ENCODE measurements around the gene LLCFC1.

Gene LLCFC1

GRCh38 chr7:142897691-142898090 lies 41.6 kb upstream of the LLCFC1 start:
- no peak overlapping the region for H3K9ac ChIP-seq (ENCODE audit: low read length in 5 of 5)
- peaks cover 2 to 8% (median 3%) of the 10 kb centered on the region in 5 donors for H3K27me3 ChIP-seq (ENCODE audit: control insufficient read depth in 5 of 5, insufficient read depth in 4 of 5, low read length in 5 of 5)
- H3K4me3 ChIP-seq (ENCODE audit: low read depth in 1 of 5, low read length in 5 of 5) = no peak overlapping the region
- no peak overlapping the region for H3K27ac ChIP-seq (ENCODE audit: low read depth, low read length)
- H3K9me3 ChIP-seq (ENCODE audit: control insufficient read depth in 5 of 5, low read length in 5 of 5) = no peaks in the 10 kb centered on the region
- H3K4me1 ChIP-seq (ENCODE audit: control insufficient read depth in 5 of 5, insufficient read depth in 5 of 5, low read length in 5 of 5) = no peaks in the 10 kb centered on the region
- no peaks in the 10 kb centered on the region for H3K36me3 ChIP-seq (ENCODE audit: control insufficient read depth in 5 of 5, insufficient read depth in 5 of 5, low read length in 5 of 5)

GRCh38 chr7:142898377-142899170 lies 40.7 kb upstream of the LLCFC1 start:
- Histone ChIP-seq H3K27me3 (ENCODE audit: control insufficient read depth in 5 of 5, insufficient read depth in 4 of 5, low read length in 5 of 5) (peaks cover 2 to 8% (median 3%) of the 10 kb centered on the region in 5 donors), H3K9me3 (ENCODE audit: control insufficient read depth in 5 of 5, low read length in 5 of 5) (no peaks in the 10 kb centered on the region), H3K4me3 (ENCODE audit: low read depth in 1 of 5, low read length in 5 of 5) (no peak overlapping the region), H3K9ac (ENCODE audit: low read length in 5 of 5) (no peak overlapping the region), H3K36me3 (ENCODE audit: control insufficient read depth in 5 of 5, insufficient read depth in 5 of 5, low read length in 5 of 5) (no peaks in the 10 kb centered on the region), H3K27ac (ENCODE audit: low read depth, low read length) (no peak overlapping the region), H3K4me1 (ENCODE audit: control insufficient read depth in 5 of 5, insufficient read depth in 5 of 5, low read length in 5 of 5) (no peaks in the 10 kb centered on the region)

- Histone ChIP-seq H3K9ac (ENCODE audit: low read length in 5 of 5) (no peak overlapping the region), H3K36me3 (ENCODE audit: control insufficient read depth in 5 of 5, insufficient read depth in 5 of 5, low read length in 5 of 5) (no peaks in the 10 kb centered on the region), H3K4me3 (ENCODE audit: low read depth in 1 of 5, low read length in 5 of 5) (no peak overlapping the region), H3K4me1 (ENCODE audit: control insufficient read depth in 5 of 5, insufficient read depth in 5 of 5, low read length in 5 of 5) (no peaks in the 10 kb centered on the region), H3K9me3 (ENCODE audit: control insufficient read depth in 5 of 5, low read length in 5 of 5) (peaks cover 0 to 5% (median 0%) of the 10 kb centered on the region in 5 donors), H3K27me3 (ENCODE audit: control insufficient read depth in 5 of 5, insufficient read depth in 4 of 5, low read length in 5 of 5) (peaks cover 2 to 8% (median 3%) of the 10 kb centered on the region in 5 donors), H3K27ac (ENCODE audit: low read depth, low read length) (no peak overlapping the region)
These were observed 39.6 kb upstream of the LLCFC1 start for GRCh38 chr7:142899661-142900060.

DNA sequence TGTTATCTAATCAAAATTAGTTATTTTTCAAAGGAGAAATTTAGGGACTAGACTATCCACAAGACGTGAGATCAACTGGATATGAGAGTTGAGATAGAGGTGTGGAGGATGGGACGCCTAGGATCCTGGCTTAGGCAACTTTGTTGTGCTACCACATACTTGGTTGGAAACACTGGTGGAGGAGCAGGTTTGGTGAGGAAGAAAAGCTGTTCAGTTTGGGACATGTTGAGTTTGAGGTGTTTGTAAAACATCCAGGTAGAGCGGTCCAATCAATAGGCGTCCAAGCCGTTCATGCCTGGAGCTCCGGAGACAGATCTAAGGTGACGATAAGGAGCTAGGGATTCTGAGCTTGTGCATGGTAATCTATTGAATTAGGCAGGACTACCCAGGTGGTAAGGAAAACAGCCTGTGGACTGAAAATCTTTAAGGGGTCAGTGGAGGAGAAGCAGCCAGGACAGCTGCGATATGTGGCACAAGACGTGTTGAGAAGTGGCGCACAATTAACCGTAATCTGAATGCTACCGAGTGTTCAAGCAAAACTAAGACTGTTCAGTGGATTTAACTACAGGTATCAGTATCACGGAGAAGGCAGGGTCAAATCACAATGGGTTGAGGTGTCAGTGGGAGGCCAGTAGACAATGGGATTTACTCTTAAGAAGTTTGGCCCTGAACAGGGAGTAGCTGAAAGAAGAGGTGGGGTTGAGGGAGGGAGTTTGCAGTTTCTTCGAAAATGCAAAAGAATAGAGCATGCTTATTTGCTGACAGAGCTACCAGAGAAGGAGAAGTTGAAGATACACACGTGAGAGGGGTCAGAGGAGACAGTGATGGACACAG lies 37.6 kb upstream of the LLCFC1 start:
- Histone ChIP-seq H3K4me3 (ENCODE audit: low read depth in 1 of 5, low read length in 5 of 5) (no peak overlapping the region), H3K9me3 (ENCODE audit: control insufficient read depth in 5 of 5, low read length in 5 of 5) (peaks cover 0 to 5% (median 0%) of the 10 kb centered on the region in 5 donors), H3K27ac (ENCODE audit: low read depth, low read length) (no peak overlapping the region)

DNA sequence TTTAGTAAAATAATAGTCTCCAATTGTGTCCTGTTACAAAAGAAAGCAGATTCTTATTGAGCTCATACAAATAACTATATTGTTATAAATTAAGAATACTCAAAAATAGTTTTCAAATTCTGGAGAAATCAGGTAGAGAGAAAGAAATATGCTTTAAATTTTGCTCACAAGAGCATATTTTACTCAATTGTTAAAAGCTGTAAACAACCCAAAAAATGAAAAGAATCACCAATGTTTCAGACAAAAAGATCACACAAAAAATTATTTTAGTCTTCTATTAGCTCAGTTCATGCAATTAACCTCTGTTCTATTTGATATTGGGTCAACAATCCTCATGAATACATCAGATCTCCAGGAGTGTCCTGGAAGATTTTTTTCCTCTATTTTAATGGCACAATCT lies 35.2 kb upstream of the LLCFC1 start:
- Histone ChIP-seq H3K27me3 (ENCODE audit: control insufficient read depth in 5 of 5, insufficient read depth in 4 of 5, low read length in 5 of 5) (peaks cover 0 to 3% (median 0%) of the 10 kb centered on the region in 5 donors), H3K36me3 (ENCODE audit: control insufficient read depth in 5 of 5, insufficient read depth in 5 of 5, low read length in 5 of 5) (no peaks in the 10 kb centered on the region), H3K9me3 (ENCODE audit: control insufficient read depth in 5 of 5, low read length in 5 of 5) (peaks cover 0 to 5% (median 0%) of the 10 kb centered on the region in 5 donors), H3K9ac (ENCODE audit: low read length in 5 of 5) (no peak overlapping the region), H3K27ac (ENCODE audit: low read depth, low read length) (no peak overlapping the region), H3K4me1 (ENCODE audit: control insufficient read depth in 5 of 5, insufficient read depth in 5 of 5, low read length in 5 of 5) (no peaks in the 10 kb centered on the region), H3K4me3 (ENCODE audit: low read depth in 1 of 5, low read length in 5 of 5) (no peak overlapping the region)

More for the DNA sequence above, 37.6 kb upstream of the LLCFC1 start:
- Histone ChIP-seq H3K27me3 (ENCODE audit: control insufficient read depth in 5 of 5, insufficient read depth in 4 of 5, low read length in 5 of 5) (peaks cover 0 to 6% (median 3%) of the 10 kb centered on the region in 5 donors), H3K36me3 (ENCODE audit: control insufficient read depth in 5 of 5, insufficient read depth in 5 of 5, low read length in 5 of 5) (no peaks in the 10 kb centered on the region), H3K4me1 (ENCODE audit: control insufficient read depth in 5 of 5, insufficient read depth in 5 of 5, low read length in 5 of 5) (no peaks in the 10 kb centered on the region), H3K9ac (ENCODE audit: low read length in 5 of 5) (no peak overlapping the region)

- peaks cover 0 to 5% (median 0%) of the 10 kb centered on the region in 5 donors for H3K9me3 ChIP-seq (ENCODE audit: control insufficient read depth in 5 of 5, low read length in 5 of 5)
- no peaks in the 10 kb centered on the region for H3K36me3 ChIP-seq (ENCODE audit: control insufficient read depth in 5 of 5, insufficient read depth in 5 of 5, low read length in 5 of 5)
- H3K4me3 ChIP-seq (ENCODE audit: low read depth in 1 of 5, low read length in 5 of 5) = no peak overlapping the region
- H3K27ac ChIP-seq (ENCODE audit: low read depth, low read length) = no peak overlapping the region
- H3K9ac ChIP-seq (ENCODE audit: low read length in 5 of 5) = no peak overlapping the region
- H3K27me3 ChIP-seq (ENCODE audit: control insufficient read depth in 5 of 5, insufficient read depth in 4 of 5, low read length in 5 of 5) = peaks cover 0 to 3% (median 0%) of the 10 kb centered on the region in 5 donors
- no peaks in the 10 kb centered on the region for H3K4me1 ChIP-seq (ENCODE audit: control insufficient read depth in 5 of 5, insufficient read depth in 5 of 5, low read length in 5 of 5)
These were observed 33.5 kb upstream of the LLCFC1 start for GRCh38 chr7:142905759-142906158.

DNA sequence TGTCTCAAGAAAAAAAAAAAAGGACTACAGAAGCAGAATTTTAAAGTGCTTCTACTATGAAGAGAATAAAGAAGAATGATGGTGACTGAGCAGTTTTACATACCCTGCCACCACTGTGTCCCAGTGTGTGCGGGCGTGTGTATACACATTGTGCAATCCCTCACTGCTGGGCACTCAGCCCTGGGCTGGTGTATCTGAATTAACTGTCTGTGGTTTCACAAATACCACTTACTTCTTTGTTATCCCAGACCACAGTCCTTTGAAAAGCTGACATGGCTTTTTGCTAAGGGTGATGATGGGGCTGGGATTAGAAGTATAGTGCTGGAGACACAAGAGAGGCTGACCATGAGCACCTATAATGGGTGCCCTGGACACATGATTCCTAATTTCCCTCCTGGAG lies 32.6 kb upstream of the LLCFC1 start:
- H3K27me3 ChIP-seq (ENCODE audit: control insufficient read depth in 5 of 5, insufficient read depth in 4 of 5, low read length in 5 of 5) = peaks cover 0 to 3% (median 0%) of the 10 kb centered on the region in 5 donors
- H3K4me1 ChIP-seq (ENCODE audit: control insufficient read depth in 5 of 5, insufficient read depth in 5 of 5, low read length in 5 of 5) = no peaks in the 10 kb centered on the region
- no peaks in the 10 kb centered on the region for H3K36me3 ChIP-seq (ENCODE audit: control insufficient read depth in 5 of 5, insufficient read depth in 5 of 5, low read length in 5 of 5)
- H3K9ac ChIP-seq (ENCODE audit: low read length in 5 of 5) = no peak overlapping the region
- H3K27ac ChIP-seq (ENCODE audit: low read depth, low read length) = no peak overlapping the region
- peaks cover 0 to 5% (median 0%) of the 10 kb centered on the region in 5 donors for H3K9me3 ChIP-seq (ENCODE audit: control insufficient read depth in 5 of 5, low read length in 5 of 5)
- no peak overlapping the region for H3K4me3 ChIP-seq (ENCODE audit: low read depth in 1 of 5, low read length in 5 of 5)

DNA sequence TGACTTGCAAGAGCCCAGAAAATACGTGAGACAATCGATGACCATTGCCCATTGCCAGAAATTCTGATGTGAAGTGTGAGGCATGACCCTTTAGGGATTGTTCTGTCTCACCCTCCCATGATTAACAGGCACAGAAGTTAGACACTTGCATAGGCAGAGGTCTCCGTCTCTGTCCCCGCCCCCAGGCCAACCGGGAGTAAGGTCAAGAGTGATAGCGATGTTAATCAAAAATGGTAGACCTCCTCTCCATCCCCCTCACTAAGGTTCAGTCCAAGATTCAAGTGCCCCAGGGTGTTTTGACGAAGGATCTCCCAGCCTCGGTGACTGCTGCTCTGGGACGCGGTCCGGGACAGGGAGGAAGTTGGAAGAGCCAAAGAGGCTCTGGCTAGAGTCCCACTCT lies 31.0 kb upstream of the LLCFC1 start:
- Histone ChIP-seq H3K4me1 (ENCODE audit: control insufficient read depth in 5 of 5, insufficient read depth in 5 of 5, low read length in 5 of 5) (no peaks in the 10 kb centered on the region), H3K9ac (ENCODE audit: low read length in 5 of 5) (no peak overlapping the region), H3K27ac (ENCODE audit: low read depth, low read length) (no peak overlapping the region), H3K36me3 (ENCODE audit: control insufficient read depth in 5 of 5, insufficient read depth in 5 of 5, low read length in 5 of 5) (no peaks in the 10 kb centered on the region), H3K9me3 (ENCODE audit: control insufficient read depth in 5 of 5, low read length in 5 of 5) (peaks cover 0 to 5% (median 0%) of the 10 kb centered on the region in 5 donors), H3K4me3 (ENCODE audit: low read depth in 1 of 5, low read length in 5 of 5) (no peak overlapping the region), H3K27me3 (ENCODE audit: control insufficient read depth in 5 of 5, insufficient read depth in 4 of 5, low read length in 5 of 5) (peaks cover 0 to 3% (median 0%) of the 10 kb centered on the region in 5 donors)

GRCh38 chr7:142908921-142909890 lies 30.1 kb upstream of the LLCFC1 start:
- Histone ChIP-seq H3K4me3 (ENCODE audit: low read depth in 1 of 5, low read length in 5 of 5) (no peak overlapping the region), H3K27me3 (ENCODE audit: control insufficient read depth in 5 of 5, insufficient read depth in 4 of 5, low read length in 5 of 5) (peaks cover 0 to 3% (median 0%) of the 10 kb centered on the region in 5 donors), H3K4me1 (ENCODE audit: control insufficient read depth in 5 of 5, insufficient read depth in 5 of 5, low read length in 5 of 5) (no peaks in the 10 kb centered on the region), H3K9me3 (ENCODE audit: control insufficient read depth in 5 of 5, low read length in 5 of 5) (peaks cover 0 to 4% (median 0%) of the 10 kb centered on the region in 5 donors), H3K27ac (ENCODE audit: low read depth, low read length) (no peak overlapping the region), H3K9ac (ENCODE audit: low read length in 5 of 5) (no peak overlapping the region), H3K36me3 (ENCODE audit: control insufficient read depth in 5 of 5, insufficient read depth in 5 of 5, low read length in 5 of 5) (no peaks in the 10 kb centered on the region)

All from subcutaneous abdominal adipose tissue (tissue), 5 donors.